Osteoblast (primary cell): ENCODE measurements around the gene TUBB3. TPM values are rescaled to one million over a fixed set of nuclear protein-coding genes. Genes with fewer than 3 reads are reported as not detected.

Experiments used
- DNase-seq: peaks from one replicate; pipeline ENCODE4 v3.0.0; 2011; ENCODE audit warnings: low spot score, mixed read lengths; ENCODE audit not compliant: insufficient read length; ENCODE audit errors: missing footprints
- H2AFZ ChIP-seq: 2 replicates; pipeline ENCODE4 v1.6.0; 2011; ENCODE audit warnings: mild to moderate bottlenecking, low read length
- H3K27ac ChIP-seq: 2 replicates; pipeline ENCODE4 v1.5.1; 2011; ENCODE audit warnings: mild to moderate bottlenecking, low read depth, low read length, moderate library complexity
- H3K27me3 ChIP-seq: 2 replicates; pipeline ENCODE4 v1.6.0; 2012; ENCODE audit warnings: mild to moderate bottlenecking, control low read depth, inconsistent platforms, low read length, moderate library complexity; ENCODE audit not compliant: insufficient read depth
- H3K36me3 ChIP-seq: 2 replicates; pipeline ENCODE4 v1.5.1; 2011; ENCODE audit warnings: mild to moderate bottlenecking, low read length, control low read depth, moderate library complexity; ENCODE audit not compliant: insufficient read depth
- H3K4me1 ChIP-seq: 2 replicates; pipeline ENCODE4 v1.5.1; 2011; ENCODE audit warnings: mild to moderate bottlenecking, low read length, control low read depth, moderate library complexity; ENCODE audit not compliant: insufficient read depth
- H3K4me2 ChIP-seq: 2 replicates; pipeline ENCODE4 v1.6.0; 2011; ENCODE audit warnings: mild to moderate bottlenecking, low read length; ENCODE audit not compliant: insufficient read depth
- H3K4me3 ChIP-seq: fragments of 200-600 bp; sonication (generic); 3 replicates; pipeline ENCODE4 v1.5.1; 2012; ENCODE audit warnings: mild to moderate bottlenecking, low read length, inconsistent platforms; ENCODE audit not compliant: insufficient read depth
- H3K79me2 ChIP-seq: 2 replicates; pipeline ENCODE4 v1.6.0; 2012; ENCODE audit warnings: mild to moderate bottlenecking, low read length, control low read depth, inconsistent platforms; ENCODE audit not compliant: insufficient read depth
- H3K9me3 ChIP-seq: 2 replicates; pipeline ENCODE4 v1.5.1; 2011; ENCODE audit warnings: low read depth, low read length, control low read depth
- H4K20me1 ChIP-seq: 2 replicates; pipeline ENCODE4 v1.6.0; 2012; ENCODE audit warnings: mild to moderate bottlenecking, low read length, control low read depth; ENCODE audit not compliant: insufficient read depth
- total RNA-seq: library from RNA; depleted of rRNA; stranded (reverse); fragments of >200 nt; gene quantifications from 2 replicates; pipeline ENCODE4 v1.2.3, GENCODE V29; 2012
- TF ChIP-seq, protein P1 (sequence below): IDR thresholded peaks from 2 replicates; pipeline ENCODE4 v1.5.1; 2011; ENCODE audit warnings: mild to moderate bottlenecking, low read depth, low read length, moderate library complexity; ENCODE audit errors: extremely low read depth

TUBB3 gene
- total RNA-seq, 1 donor, result 166 TPM

- TF ChIP-seq, protein P1, sequence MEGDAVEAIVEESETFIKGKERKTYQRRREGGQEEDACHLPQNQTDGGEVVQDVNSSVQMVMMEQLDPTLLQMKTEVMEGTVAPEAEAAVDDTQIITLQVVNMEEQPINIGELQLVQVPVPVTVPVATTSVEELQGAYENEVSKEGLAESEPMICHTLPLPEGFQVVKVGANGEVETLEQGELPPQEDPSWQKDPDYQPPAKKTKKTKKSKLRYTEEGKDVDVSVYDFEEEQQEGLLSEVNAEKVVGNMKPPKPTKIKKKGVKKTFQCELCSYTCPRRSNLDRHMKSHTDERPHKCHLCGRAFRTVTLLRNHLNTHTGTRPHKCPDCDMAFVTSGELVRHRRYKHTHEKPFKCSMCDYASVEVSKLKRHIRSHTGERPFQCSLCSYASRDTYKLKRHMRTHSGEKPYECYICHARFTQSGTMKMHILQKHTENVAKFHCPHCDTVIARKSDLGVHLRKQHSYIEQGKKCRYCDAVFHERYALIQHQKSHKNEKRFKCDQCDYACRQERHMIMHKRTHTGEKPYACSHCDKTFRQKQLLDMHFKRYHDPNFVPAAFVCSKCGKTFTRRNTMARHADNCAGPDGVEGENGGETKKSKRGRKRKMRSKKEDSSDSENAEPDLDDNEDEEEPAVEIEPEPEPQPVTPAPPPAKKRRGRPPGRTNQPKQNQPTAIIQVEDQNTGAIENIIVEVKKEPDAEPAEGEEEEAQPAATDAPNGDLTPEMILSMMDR, result no peak
- H3K27ac ChIP-seq, result no peak overlapping the region
- no peaks in the 10 kb centered on the region for H3K27me3 ChIP-seq
- H2AFZ ChIP-seq, result no peak overlapping the region
- no peak overlapping the region for H3K4me2 ChIP-seq
- H4K20me1 ChIP-seq, result peaks cover 70% of the 10 kb centered on the region
- no peak for DNase-seq
- peaks cover 72% of the 10 kb centered on the region for H3K36me3 ChIP-seq
- H3K79me2 ChIP-seq, result peaks cover 84% of the 10 kb centered on the region
- H3K4me3 ChIP-seq, result no peak overlapping the region
- no peaks in the 10 kb centered on the region for H3K4me1 ChIP-seq
- no peaks in the 10 kb centered on the region for H3K9me3 ChIP-seq
Observed at GRCh38 chr16:89881368-89881730, 41.8 kb upstream of the TUBB3 start.

DNA sequence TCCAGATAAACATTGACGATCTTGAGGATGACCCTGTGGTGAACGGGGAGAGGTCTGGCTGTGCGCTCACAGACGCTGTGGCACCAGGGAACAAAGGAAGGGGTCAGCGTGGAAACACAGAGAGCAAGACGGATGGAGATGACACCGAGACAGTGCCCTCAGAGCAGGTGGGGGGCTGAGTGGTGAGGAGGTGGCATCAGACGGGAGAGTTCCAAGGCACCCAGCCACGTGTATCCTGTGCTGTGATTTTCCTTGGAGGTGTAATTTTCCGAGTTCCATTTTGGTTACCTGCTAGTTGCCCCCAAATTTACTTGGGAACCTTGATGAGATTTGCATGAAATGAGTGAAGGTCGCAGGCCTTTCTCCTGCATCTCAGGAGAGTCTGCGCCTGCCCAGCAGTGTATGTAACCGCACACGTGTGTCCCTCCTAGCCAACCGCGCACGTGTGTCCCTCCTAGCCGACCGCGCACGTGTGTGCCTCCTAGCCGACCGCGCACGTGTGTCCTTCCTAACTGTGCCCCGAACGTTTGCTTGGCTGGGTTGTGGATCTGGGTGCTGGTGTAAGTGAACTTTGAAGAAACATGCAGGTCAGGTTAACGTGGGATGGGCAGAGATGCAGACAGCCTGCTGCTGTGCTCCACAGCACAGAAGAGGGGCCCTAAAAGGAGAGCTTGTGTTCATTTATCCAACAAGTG, 39.6 kb upstream of the TUBB3 start:
- peaks cover 70% of the 10 kb centered on the region for H3K79me2 ChIP-seq
- DNase-seq, result peak; percentile 62
- TF ChIP-seq, protein P1, result no peak
- no peak overlapping the region for H3K4me2 ChIP-seq
- no peak overlapping the region for H2AFZ ChIP-seq
- no peaks in the 10 kb centered on the region for H3K27me3 ChIP-seq
- no peak overlapping the region for H3K27ac ChIP-seq
- peaks cover 59% of the 10 kb centered on the region for H4K20me1 ChIP-seq
- H3K4me1 ChIP-seq, result no peaks in the 10 kb centered on the region
- H3K4me3 ChIP-seq, result no peak overlapping the region
- H3K9me3 ChIP-seq, result no peaks in the 10 kb centered on the region
- peaks cover 78% of the 10 kb centered on the region for H3K36me3 ChIP-seq

GRCh38 chr16:89884041-89884421, 39.1 kb upstream of the TUBB3 start:
- Histone ChIP-seq H3K36me3 (peaks cover 76% of the 10 kb centered on the region), H3K4me2 (no peak overlapping the region), H4K20me1 (peaks cover 54% of the 10 kb centered on the region), H2AFZ (no peak overlapping the region), H3K27me3 (no peaks in the 10 kb centered on the region), H3K27ac (no peak overlapping the region), H3K79me2 (peaks cover 65% of the 10 kb centered on the region), H3K9me3 (no peaks in the 10 kb centered on the region), H3K4me1 (no peaks in the 10 kb centered on the region), H3K4me3 (no peak overlapping the region)
- TF ChIP-seq, protein P1, result no peak
- DNase-seq, result peak; percentile 45

DNA sequence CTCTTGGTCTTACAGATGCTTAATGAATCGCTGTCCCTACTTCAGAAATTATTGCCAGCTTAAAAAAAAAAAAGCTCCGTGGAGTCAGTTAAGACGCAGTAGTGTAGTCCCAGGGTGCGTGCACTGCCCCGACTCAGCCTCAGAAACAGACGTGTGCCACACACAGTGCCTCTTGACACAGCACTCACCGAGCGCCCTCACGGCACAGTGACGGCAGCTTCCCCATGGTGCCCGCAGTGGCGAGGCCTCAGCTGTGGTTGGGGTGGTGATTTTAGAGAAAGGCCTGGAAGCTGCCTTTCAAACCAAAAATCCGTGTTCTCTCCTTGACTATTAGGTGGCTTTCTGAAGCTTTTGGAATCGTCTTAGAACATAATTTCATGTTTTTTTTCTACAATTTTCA, 35.9 kb upstream of the TUBB3 start:
- Histone ChIP-seq H2AFZ (no peak overlapping the region), H3K4me3 (no peak overlapping the region), H3K36me3 (peaks cover 78% of the 10 kb centered on the region), H3K27me3 (no peaks in the 10 kb centered on the region), H3K79me2 (peaks cover 48% of the 10 kb centered on the region), H3K4me2 (no peak overlapping the region), H4K20me1 (peaks cover 39% of the 10 kb centered on the region), H3K9me3 (no peaks in the 10 kb centered on the region), H3K4me1 (no peaks in the 10 kb centered on the region), H3K27ac (no peak overlapping the region)
- TF ChIP-seq, protein P1, result no peak
- DNase-seq, result peak; percentile 54
